ENCODE measurements around the gene NRXN3.

The NRXN3 gene

DNA sequence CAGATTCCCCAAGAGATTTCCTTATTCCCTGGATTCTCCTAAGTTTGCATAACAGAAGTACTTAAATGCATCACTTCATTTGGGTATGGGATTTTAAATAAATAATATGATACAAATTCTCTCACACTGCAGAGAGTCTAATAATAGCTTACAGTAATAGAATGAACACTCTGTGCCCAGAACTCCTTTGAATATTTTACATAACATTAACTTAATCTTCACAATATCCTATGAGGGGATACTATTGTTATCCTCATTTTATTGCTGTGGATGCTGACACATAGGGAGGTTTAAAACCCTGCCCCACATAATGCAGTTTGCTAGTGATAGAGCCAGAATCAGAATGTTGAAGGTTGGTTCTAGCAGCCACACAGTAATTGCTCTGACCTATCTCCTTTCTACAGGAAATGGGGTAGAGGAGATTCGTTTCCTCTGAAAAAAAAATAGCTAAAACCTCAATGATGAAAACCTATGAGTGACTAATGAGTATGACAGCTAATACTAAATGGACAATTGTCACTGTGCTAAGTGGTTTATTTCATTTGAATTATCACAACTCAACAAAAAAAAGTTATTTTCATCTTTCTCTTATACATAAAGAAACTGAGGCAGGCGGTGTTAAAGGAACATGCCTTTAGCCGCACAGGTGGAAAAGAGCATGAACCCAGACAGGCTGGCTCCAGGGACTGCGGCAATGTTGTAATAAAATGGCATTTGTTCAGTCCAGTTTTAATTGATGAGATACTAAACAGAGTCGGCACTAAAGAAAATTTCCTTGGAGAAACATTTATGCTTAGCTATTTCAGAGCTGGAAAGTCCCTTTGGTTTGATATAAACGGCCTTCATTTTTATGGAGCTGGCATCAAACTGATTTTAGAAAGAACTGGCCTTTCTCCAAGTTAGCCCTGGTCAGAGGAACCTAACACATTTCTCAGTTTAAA, 880.9 kb downstream of the NRXN3 start:
- no peak for DNase-seq

DNA sequence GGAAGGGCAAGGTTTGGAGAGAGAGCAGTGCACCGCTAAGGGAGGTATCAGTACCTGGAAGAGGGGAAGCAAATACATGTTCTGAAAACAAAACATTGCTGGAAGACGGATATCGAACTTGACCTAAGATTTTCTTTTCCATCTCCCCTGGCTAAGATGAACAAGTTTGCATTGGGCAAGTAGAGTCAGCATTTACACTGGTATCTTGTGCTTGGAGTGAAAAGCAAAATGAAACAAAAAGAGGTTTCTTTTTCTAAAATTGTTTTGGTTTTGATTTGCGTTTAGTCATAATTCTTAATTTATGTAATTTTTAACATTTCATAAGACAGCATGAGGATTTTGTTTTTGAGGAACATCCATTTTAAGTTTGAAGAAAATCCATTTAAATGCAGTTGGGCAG, 881.6 kb downstream of the NRXN3 start:
- no peak for DNase-seq

DNA sequence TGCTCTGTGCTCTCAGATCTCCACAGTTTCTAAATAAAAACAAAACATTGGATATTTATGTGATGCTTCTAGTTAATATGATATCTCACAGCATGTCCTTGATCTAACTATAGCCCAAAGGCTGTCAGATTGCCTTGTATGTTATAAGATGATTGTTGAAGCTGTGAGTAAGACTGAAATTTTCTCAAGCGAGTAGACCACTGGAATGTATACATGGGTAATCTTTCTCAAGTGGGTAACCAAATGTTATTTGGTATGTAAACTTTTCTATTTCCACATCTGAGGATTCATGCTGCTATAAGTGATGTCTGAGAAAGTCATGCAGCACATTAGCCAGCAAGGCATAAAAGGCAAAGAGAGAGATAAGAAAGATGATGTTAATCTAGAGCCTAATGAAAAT, 886.7 kb downstream of the NRXN3 start:
- no peak for DNase-seq

- DNase-seq: no peak
These were observed 887.2 kb downstream of the NRXN3 start for GRCh38 chr14:79057333-79057732.

GRCh38 chr14:79062226-79062625, 892.1 kb downstream of the NRXN3 start:
- no peak for DNase-seq

GRCh38 chr14:79064214-79064613, 894.0 kb downstream of the NRXN3 start:
- no peak for DNase-seq

- DNase-seq: no peak
These were observed 904.3 kb downstream of the NRXN3 start for GRCh38 chr14:79074510-79074909.

DNA sequence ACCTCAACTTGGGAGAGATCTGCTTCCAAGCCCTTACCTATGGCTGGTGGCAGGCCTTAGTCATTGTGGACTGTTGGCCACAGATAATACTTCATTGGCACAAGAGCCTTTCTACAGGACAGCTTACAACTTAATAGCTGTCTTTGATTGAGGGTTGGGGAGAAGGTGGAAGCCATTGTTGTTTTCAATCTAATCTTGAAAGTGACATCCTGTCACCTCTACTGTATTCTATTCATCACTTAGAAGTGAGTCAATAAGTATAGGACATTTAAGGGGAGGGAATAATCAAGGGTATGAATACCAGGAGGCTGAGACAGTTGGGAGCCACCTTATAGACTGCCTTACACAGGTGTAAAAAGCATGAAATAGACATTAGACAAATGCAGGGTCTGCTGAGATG, 906.3 kb downstream of the NRXN3 start:
- DNase-seq: no peak

DNA sequence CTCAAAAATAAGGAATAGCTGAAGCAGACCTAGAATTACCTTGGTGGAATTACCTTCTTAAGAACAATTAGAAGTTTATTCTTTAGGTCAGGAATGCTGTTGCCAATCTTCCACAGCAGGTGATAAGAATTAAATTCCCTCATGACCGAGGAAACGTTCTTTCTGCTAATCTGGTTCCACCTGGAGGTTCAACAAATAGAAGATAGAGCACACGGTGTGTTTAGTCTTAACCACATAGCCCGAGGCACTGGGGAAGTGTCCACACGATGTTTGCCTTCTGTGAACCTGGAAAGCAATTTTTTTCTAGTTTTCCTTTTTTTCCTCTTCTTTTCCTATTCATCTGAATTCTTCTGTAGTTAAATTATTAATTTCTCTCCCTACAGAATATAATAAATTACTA, 906.9 kb downstream of the NRXN3 start:
- no peak for DNase-seq

- no peak for DNase-seq
These were observed 909.9 kb downstream of the NRXN3 start for GRCh38 chr14:79080040-79080439.

GRCh38 chr14:79082883-79083282, 912.7 kb downstream of the NRXN3 start:
- DNase-seq: no peak

DNA sequence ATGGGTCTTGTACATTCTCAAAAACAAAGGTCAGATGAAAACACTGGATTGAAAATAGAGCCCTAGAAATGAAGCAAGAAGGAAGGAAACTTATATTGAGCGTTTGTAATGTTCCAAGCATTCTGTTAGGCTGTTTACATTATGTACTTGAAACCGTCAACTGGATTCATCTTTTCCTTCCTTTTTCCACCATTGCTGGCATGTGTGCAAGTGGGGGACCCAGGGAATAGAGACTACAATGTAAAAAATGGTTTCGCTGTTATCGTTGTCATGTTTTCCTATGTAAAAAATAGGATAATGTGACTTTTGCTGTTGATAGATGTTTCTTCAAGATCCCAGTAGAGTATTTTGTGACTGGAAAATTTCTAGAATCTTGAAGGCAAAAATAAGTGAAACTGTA, 913.2 kb downstream of the NRXN3 start:
- DNase-seq: no peak

DNA sequence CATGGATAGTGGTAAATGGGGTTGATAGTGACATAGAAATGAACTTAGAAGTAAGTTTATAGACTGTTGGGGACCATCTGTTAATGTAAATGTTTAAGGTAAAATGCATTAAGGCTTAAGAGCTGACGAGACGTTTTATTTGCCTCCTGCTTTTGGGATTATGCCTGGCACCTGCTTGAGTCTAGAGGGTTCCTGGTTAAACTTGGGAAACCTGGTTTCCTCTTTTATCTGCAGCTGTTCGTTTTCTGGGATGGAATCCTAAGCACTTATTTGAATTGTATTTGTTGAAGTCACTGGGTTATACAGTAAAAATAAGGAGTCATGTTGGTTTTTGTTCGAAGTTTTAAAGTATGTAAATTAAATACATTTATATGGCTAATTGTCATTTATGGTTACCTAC, 914.7 kb downstream of the NRXN3 start:
- no peak for DNase-seq

DNA sequence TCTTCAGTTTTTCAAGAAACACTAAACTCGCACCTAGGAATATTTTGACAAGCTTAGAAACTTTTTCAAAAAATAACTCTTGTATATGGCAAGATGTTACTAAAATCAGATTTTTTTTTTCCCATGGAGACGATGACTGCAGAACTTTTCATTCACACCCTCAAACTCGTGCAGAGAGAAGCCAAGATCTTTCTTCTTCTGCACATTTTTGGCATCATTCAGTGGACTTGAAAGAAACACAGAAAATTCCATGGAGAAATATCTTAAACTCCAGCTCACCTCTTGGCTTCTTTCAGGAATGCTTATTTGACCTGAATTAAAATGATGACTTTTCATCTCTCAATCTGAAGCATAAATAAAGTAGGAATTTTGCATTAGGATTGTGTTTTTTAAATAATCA, 919.4 kb downstream of the NRXN3 start:
- DNase-seq: no peak

- no peak for DNase-seq
These were observed 920.5 kb downstream of the NRXN3 start for GRCh38 chr14:79090641-79091180.

- no peak for DNase-seq
These were observed 921.3 kb downstream of the NRXN3 start for GRCh38 chr14:79091381-79091963.

DNA sequence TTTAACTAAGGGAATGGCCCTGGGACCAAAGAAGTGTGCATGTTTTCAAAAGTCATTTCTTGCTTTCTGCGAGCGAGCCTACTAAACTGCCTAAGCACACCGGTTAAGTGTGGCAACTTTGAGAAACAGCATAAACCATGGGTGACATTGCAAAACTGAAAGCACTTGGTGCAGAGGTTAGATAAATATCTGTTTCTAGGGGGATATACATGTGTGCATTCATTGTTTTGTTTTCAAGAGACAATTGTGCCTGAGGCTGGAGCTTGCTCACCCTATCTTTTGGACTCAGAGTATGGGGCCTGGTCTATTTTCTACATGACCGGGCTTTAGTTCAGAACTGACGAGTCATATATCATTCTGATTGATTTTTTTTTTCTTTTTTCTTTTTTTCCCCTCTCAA, 923.4 kb downstream of the NRXN3 start:
- no peak for DNase-seq

DNA sequence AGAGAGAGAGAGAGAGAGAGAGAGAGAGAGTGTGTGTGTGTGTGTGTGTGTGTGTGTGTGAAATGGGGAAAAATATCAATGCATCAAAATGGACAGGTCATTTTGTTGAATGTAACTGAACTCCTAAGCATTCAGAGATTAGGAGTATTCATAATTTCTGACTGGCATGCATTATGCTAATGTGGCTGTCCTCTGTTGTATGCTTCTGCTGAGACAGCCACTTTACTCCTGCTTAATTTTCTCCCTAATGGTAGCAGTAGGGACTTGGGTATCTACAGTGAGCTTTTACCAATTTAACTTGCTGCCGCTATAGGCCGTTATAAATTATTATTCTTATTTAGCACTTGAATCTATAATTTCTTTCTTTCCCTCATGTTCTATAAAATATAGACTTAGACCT, 924.8 kb downstream of the NRXN3 start:
- DNase-seq: no peak

- no peak for DNase-seq
These were observed 926.6 kb downstream of the NRXN3 start for GRCh38 chr14:79096811-79097210.

DNA sequence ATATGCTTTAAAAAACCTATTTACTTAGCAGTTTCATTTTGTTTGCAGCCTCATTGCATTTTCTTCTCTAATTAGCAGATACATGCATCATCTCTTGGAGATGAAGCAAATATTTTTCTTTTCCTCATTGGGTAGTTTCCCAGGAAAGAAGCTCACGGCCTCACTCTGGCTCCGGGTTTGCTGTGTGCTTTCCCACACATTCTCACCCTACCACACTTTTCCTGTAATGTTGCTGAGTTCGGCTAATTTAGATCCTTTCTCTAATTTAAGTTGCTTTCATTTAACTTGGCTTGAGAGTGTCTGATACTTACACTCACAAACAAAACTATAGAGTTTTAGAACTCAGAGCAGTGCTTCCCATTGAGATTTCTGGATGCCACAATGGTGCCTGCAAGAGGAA, 928.2 kb downstream of the NRXN3 start:
- DNase-seq: no peak

- no peak for DNase-seq
These were observed 930.4 kb downstream of the NRXN3 start for GRCh38 chr14:79100578-79100977.

- DNase-seq: no peak
These were observed 931.2 kb downstream of the NRXN3 start for GRCh38 chr14:79101388-79101787.

DNA sequence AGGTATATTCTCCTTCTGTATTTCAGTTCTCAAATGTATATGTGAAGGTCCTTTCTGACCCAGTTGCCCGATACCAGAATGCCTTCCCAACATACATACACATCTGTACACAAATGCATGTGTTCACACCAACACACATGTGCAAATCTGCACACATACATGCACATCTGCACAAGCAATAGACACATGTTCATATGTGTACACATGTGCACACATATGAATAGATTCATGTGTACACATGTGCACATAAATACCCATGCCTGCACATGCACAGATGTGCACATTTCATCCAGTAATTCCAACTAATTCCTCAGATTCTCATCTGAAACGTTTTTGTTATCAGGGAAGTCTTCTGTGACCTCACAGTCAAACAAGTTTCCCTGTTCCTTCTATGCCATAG, 933.6 kb downstream of the NRXN3 start:
- no peak for DNase-seq
